Omental fat pad (tissue), 4 donors: Measurements from ENCODE around the gene UQCRQ. TPM values are rescaled to one million over a fixed set of nuclear protein-coding genes. Genes with fewer than 3 reads are reported as not detected.

Experiments used
- ATAC-seq: fragments of 150-250 bp; one replicate; pipeline ENCODE4 v1.9.1; 2016; ENCODE audit warnings: mild to moderate bottlenecking, moderate library complexity; ENCODE audit not compliant: low FRiP score
- DNase-seq: peaks from one replicate; pipeline ENCODE4 v3.0.0-alpha.2; 2019; ENCODE audit warnings: low spot score
- total RNA-seq, 4 donors: library from RNA; depleted of rRNA; stranded (reverse); fragments of >200 nt; gene quantifications; one replicate each; pipeline ENCODE4 v1.1.0, GENCODE V29; 2016
- TF ChIP-seq, protein P1 (sequence below), 3 donors: fragments of 450-650 bp; IDR thresholded peaks; one replicate each; pipeline ENCODE4 v1.5.1; 2016 to 2017; ENCODE audit warnings: antibody characterized with exemption in 3 of 3, mild to moderate bottlenecking in 3 of 3, moderate library complexity in 2 of 3

The UQCRQ gene
- total RNA-seq, 4 donors from 2014 or later = 89.7 to 173 (median 115) TPM

DNA sequence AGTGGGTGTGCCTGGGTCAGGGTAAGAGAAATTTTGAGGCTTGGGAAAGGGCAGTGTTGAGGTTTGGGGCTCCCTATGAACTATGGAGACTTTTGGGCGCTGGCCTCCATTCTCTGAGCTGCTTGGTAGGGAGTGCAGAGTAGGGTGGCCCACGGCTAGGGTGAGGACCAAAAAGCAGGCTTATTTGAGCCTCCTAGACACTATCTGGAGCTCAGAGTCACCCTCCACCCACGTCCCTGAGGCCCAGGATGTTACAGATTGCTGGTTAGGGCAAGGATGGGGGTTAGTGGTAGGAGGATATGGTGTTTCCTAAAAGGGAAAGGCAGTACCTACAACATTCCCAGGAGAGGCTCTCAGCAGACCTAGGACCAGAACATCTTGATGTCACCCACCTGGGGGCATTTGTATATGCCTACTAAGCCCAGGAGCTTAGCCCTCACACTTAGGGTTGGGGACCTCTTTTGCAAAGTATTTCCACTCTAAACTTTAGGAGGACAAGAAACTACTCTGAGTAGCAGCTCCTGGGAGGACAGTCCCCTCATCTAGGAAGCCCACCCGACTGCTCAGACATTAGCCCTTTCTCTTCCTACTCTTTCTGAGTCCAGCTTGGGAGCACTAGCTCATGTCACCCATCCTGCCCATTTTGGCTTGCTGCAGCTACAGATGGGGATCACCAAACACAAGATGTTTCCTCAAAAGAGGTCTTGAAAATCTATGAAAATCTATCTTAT is 38.3 kb upstream of the UQCRQ start:
- ATAC-seq (no peak), DNase-seq (no peak)
- TF ChIP-seq, protein P1, sequence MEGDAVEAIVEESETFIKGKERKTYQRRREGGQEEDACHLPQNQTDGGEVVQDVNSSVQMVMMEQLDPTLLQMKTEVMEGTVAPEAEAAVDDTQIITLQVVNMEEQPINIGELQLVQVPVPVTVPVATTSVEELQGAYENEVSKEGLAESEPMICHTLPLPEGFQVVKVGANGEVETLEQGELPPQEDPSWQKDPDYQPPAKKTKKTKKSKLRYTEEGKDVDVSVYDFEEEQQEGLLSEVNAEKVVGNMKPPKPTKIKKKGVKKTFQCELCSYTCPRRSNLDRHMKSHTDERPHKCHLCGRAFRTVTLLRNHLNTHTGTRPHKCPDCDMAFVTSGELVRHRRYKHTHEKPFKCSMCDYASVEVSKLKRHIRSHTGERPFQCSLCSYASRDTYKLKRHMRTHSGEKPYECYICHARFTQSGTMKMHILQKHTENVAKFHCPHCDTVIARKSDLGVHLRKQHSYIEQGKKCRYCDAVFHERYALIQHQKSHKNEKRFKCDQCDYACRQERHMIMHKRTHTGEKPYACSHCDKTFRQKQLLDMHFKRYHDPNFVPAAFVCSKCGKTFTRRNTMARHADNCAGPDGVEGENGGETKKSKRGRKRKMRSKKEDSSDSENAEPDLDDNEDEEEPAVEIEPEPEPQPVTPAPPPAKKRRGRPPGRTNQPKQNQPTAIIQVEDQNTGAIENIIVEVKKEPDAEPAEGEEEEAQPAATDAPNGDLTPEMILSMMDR (IDR thresholded peaks at IDR 0.05) = no peak

DNA sequence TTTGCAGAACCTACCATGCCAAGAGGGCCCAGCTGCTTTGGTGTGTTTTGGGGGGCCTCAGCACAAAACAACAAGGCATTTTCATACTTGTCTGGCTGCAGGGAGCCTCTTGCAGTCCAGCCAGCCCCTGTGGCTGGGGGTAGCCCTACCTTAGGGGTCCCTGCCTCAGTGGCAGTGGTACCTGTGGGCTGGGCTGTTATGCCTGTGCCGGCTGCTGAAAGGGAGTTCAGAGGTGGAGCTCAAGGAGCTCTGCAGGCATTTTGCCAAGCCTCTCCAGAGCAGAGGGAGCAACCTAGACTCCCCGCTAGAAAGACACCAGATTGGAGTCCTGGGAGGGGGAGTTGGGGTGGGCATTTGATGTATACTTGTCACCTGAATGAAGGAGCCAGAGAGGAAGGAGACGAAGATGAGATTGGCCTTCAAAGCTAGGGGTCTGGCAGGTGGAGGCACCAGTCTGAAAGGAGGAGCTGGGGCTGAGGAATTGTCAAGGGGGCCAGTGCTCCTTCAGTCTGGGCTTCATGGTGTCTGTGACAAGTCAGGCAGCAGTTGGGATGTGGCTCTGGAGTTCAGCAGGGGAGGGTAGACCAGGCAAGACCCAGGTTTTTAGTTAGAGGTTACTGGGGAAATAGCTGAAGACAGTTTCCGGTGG is 37.5 kb upstream of the UQCRQ start:
- TF ChIP-seq, protein P1 (IDR thresholded peaks at IDR 0.05) = no peak
- ATAC-seq (no peak), DNase-seq (no peak)

DNA sequence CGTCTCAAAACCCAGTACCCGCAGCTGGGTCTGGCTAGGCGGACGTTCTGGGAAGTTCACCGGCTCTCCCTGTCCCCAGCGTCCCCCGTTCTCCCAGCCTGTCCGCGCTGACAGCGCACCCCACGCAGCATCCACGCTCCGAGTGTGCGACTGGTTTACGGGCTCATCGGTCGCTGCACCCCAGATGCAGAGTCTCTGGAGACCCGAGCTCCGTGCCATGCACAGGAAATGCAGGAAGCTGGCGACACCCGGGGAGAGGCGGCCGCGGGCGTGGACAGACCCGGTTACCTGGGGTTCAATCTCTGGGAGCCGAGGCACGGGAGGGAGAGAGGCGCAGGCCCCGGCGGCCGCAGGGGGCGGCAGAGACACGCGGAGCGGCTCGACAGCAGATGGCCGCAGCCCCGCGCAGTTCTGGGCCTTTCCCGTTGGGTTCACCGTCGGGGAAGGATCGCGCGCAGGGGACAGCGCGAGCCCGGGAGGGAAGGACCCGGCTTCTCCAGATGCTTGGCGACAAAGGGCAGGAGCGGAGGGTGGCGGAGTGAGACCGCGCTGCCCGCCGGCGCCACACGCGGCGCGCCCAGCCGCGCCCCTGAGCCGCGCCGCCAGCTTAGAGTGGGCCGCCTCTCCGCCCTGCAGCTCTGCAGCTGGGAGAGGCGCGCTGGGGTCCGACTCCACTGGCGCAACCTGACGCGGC is 36.6 kb upstream of the UQCRQ start:
- ATAC-seq (peak; percentile 85), DNase-seq (no peak)
- TF ChIP-seq, protein P1 (IDR thresholded peaks at IDR 0.05) = peak in 1 of 3 donors; percentile 2

DNA sequence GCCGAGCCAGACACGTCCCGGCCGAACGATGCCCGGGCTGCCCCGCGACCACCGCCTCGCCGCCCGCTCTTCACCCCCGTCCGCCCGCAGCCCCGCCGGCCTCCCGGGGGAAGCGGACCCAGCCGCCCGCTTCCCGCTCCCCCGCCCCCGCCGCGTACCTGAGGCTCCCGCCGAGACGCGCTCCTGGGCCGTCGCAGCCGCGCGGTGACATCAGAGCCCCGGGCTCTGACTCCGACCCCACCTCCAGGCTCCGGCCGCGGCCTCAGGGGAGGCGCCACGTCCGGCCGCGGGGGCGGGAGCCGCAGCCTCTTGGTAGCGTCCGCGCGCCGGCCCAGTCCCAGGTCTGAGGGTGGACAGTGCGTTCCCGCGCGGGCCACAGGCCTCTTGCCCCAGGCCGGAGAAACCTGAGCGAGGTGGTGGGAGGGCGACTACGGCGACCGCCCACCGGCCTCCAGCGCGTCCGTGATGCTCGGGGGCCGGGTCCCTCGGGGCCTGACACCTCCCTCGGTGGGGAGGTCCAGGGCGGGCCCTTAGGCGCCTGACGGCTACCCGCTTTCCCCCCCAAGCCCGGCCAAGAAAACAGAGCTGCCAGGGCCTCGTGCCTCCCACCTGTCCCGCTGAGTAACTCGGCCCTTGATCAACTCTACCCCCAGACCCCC is 35.9 kb upstream of the UQCRQ start, which contains the start of gene SHROOM1:
Gene SHROOM1, minus strand, starts transcription at position 212 of the 659 bp plus-strand sequence. CDS start 4,507 bp downstream, outside the sequence.
- TF ChIP-seq, protein P1 (IDR thresholded peaks at IDR 0.05) = no peak
- DNase-seq (no peak), ATAC-seq (peak; percentile 81)

DNA sequence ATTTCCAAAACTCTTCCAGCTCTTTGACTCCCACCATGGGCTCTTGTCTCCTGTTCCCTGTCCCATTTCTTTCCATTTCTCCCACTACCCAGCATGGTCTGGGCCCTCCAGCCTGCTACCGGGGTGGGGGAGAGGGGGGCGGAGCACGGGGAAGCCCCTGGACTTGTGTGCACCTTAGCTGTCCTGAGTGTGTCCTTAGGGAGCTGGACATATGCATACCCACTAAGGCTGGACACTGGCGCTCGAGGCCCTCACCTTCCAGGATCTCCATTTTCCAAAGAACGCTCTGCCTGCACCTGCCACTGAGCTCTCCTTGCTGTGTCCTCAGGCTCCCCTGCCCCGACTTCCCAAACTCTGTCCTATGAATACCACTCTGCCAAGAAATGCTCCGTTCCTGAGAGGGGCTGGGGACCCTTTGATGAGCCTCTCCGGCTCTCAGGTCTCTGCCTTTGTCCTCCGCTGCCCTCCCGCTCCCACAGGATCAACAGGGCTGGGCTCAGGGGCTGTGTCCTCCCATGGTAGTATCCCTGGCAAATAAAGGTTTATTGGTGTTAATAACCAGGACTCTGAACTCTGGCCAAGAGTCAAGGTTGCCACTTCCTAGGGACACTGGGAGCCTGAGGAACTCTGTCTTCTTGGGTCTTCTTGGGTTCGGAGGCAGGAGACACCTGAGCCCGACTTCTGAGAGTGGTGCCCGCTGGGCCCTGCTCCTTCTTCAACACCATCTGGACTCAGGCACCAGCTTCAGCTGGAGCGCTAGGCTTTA is 35.2 kb upstream of the UQCRQ start:
- no peak for DNase-seq
- ATAC-seq = no peak
- TF ChIP-seq, protein P1 (IDR thresholded peaks at IDR 0.05) = no peak

DNA sequence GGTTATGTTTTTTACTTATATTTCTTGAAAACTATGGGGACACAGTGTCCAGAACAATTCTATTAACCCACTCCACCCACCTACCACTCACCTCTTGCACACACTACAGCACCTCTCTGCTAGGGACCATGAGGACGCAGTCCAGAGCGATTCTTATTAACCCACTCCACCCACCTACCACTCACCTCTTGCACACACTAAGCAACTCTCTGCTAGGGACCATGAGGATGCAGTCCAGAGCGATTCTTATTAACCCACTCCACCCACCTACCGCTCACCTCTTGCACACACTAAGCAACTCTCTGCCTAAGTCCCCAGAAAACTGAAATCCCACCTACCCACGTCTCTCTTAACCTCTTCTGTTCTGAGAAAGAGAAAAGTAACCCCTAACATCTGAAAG is 33.8 kb upstream of the UQCRQ start:
- TF ChIP-seq, protein P1 (IDR thresholded peaks at IDR 0.05) = no peak
- ATAC-seq (no peak), DNase-seq (no peak)
